HUES48 (cell line): ENCODE results near the gene MUC3A.
"Not testable (repeated sequence)": the region's sequence is repeated elsewhere in the genome, so short reads cannot be mapped to it uniquely, and the experiment has no call there.

ENCODE experiments used
- H3K27ac ChIP-seq: one replicate; pipeline ENCODE4 v1.7.0; 2013; ENCODE audit warnings: low read depth, low read length, inconsistent platforms
- H3K27me3 ChIP-seq: 2 replicates; pipeline ENCODE4 v1.6.1; 2013; ENCODE audit warnings: mild to moderate bottlenecking, low read length; ENCODE audit not compliant: control insufficient read depth, insufficient read depth
- H3K36me3 ChIP-seq: 2 replicates; pipeline ENCODE4 v1.6.1; 2013; ENCODE audit warnings: low read length; ENCODE audit not compliant: control insufficient read depth, insufficient read depth
- H3K4me1 ChIP-seq: 2 replicates; pipeline ENCODE4 v1.6.1; 2013; ENCODE audit warnings: mild to moderate bottlenecking, low read length; ENCODE audit not compliant: control insufficient read depth, insufficient read depth
- H3K4me3 ChIP-seq: 2 replicates; pipeline ENCODE4 v1.5.1; 2013; ENCODE audit warnings: mild to moderate bottlenecking, low read depth, low read length
- H3K9ac ChIP-seq: 2 replicates; pipeline ENCODE4 v1.6.1; 2013; ENCODE audit warnings: mild to moderate bottlenecking, low read depth, low read length, moderate library complexity
- H3K9me3 ChIP-seq: 2 replicates; pipeline ENCODE4 v1.6.1; 2013; ENCODE audit warnings: low read length; ENCODE audit not compliant: control insufficient read depth, insufficient read depth

Gene MUC3A

GRCh38 chr7:100949227-100949932 is at the start of gene MUC3A:
MUC3A (plus strand) TSS chr7:100949534; CDS start chr7:100949625, 91 bp downstream.
- Histone ChIP-seq H3K27ac (no peak within 1 kb of the TSS), H3K9ac (no peak within 1 kb of the TSS), H3K4me1 (peaks cover 31% of the 10 kb centered on the region), H3K4me3 (peak within 1 kb of the TSS; percentile 25; the same call in 1 of the 2 replicates), H3K27me3 (no peaks in the 10 kb centered on the region), H3K9me3 (no peaks in the 10 kb centered on the region), H3K36me3 (no peaks in the 10 kb centered on the region)

DNA sequence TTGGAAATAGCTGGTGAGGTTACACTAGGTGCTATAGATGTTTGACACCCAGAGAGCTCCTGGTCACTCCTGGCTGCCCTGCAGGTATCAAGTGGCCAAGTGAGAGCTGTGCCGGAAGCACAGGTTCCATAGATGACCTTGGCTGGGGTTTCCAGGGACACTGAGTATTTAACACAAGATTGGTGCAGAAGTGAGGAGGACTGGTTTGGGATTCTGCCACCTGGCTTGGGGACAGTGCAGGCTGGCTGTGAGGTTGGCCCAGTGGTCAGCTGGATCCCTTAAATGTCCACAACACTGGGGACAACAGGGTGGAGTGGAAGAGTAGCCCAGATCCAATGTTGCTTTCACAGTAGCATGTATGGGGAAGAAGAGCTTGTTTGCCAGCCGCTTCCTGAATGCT is 48.4 kb upstream of the MUC3A start:
- H3K9me3 ChIP-seq = no peaks in the 10 kb centered on the region
- no peak overlapping the region for H3K9ac ChIP-seq
- no peak overlapping the region for H3K4me3 ChIP-seq
- peaks cover 5% of the 10 kb centered on the region; the same call in 1 of the 2 replicates for H3K4me1 ChIP-seq
- peaks cover 8% of the 10 kb centered on the region for H3K27me3 ChIP-seq
- H3K27ac ChIP-seq = no peak overlapping the region
- H3K36me3 ChIP-seq = no peaks in the 10 kb centered on the region

GRCh38 chr7:100901921-100902332 is 47.4 kb upstream of the MUC3A start:
- Histone ChIP-seq H3K4me3 (no peak overlapping the region), H3K27me3 (no peaks in the 10 kb centered on the region), H3K27ac (no peak overlapping the region), H3K36me3 (no peaks in the 10 kb centered on the region), H3K4me1 (no peaks in the 10 kb centered on the region), H3K9me3 (no peaks in the 10 kb centered on the region), H3K9ac (no peak overlapping the region)

DNA sequence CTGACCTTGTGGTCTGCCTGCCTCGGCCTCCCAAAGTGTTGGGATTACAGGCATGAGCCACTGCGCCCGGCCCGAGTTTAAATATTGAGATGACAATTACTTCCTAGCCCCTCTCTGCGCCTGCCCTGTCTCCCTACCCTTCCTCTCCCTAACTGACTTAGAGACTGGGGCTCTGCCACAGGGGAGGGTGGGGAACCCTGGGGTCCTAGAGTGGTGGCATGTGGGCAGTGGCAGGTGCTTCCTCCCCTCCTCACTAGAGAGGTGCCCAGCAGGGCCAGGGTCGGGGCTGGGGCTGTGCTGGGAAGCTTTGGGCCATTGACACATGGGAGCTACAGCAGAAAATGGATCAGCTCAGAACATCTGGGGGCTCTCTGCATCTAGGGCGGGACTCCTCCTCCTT is 46.7 kb upstream of the MUC3A start:
- Histone ChIP-seq H3K27ac (no peak overlapping the region), H3K27me3 (no peaks in the 10 kb centered on the region), H3K36me3 (no peaks in the 10 kb centered on the region), H3K9ac (no peak overlapping the region), H3K4me3 (no peak overlapping the region), H3K9me3 (no peaks in the 10 kb centered on the region), H3K4me1 (no peaks in the 10 kb centered on the region)

- no peaks in the 10 kb centered on the region for H3K4me1 ChIP-seq
Measured at GRCh38 chr7:100908512-100908911, 40.8 kb upstream of the MUC3A start.

GRCh38 chr7:100910443-100910842 is 38.9 kb upstream of the MUC3A start:
- H3K9ac ChIP-seq, H3K9me3 ChIP-seq, H3K27ac ChIP-seq, H3K4me1 ChIP-seq, H3K27me3 ChIP-seq, H3K4me3 ChIP-seq, H3K36me3 ChIP-seq: not testable (repeated sequence)

More at GRCh38 chr7:100908512-100908911, 40.8 kb upstream of the MUC3A start:
- Histone ChIP-seq H3K9ac (no peak overlapping the region), H3K27ac (no peak overlapping the region), H3K9me3 (no peaks in the 10 kb centered on the region), H3K36me3 (no peaks in the 10 kb centered on the region), H3K4me3 (no peak overlapping the region), H3K27me3 (no peaks in the 10 kb centered on the region)

GRCh38 chr7:100911484-100911883 is 37.9 kb upstream of the MUC3A start:
- Histone ChIP-seq H3K27me3 (no peaks in the 10 kb centered on the region), H3K9ac (no peak overlapping the region), H3K27ac (no peak overlapping the region)

DNA sequence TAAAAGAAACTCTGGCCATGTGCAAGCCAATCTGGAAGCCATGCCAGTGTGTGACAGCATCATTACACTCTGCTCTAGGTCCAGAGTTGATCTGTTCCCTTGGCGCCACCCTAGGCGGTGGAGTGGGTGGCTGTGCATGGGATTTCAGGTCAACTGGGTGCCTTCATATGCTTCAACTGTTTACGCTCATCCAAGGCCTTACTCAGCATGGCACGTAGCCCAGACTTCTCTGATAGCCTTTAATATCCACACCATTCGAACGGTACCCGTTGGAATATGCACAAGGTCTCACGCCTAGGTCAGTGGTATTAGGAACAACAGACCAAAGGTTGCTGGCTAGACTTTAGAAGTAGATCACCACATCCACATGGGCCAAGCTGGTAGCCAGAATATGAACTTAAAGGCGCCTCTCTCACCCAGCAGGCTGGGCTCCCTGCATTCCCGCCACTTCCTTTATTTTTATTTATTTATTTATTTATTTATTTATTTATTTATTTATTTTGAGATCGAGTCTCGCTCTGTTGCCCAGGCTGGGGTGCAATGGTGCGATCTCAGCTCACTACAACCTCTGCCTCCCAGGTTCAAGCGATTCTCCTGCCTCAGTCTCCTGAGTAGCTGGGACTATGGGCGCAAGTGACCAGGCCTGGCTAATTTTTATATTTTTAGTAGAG is 35.0 kb upstream of the MUC3A start:
- no peaks in the 10 kb centered on the region for H3K9me3 ChIP-seq
- H3K4me3 ChIP-seq = no peak overlapping the region
- no peak overlapping the region for H3K27ac ChIP-seq

More at GRCh38 chr7:100911484-100911883, 37.9 kb upstream of the MUC3A start:
- H3K36me3 ChIP-seq = no peaks in the 10 kb centered on the region
- no peak overlapping the region for H3K4me3 ChIP-seq
- H3K9me3 ChIP-seq = no peaks in the 10 kb centered on the region
- H3K4me1 ChIP-seq = no peaks in the 10 kb centered on the region

GRCh38 chr7:100914879-100915447 is 34.4 kb upstream of the MUC3A start:
- Histone ChIP-seq H3K27me3 (no peaks in the 10 kb centered on the region), H3K9me3 (no peaks in the 10 kb centered on the region), H3K27ac (no peak overlapping the region), H3K4me3 (no peak overlapping the region), H3K4me1 (no peaks in the 10 kb centered on the region), H3K36me3 (no peaks in the 10 kb centered on the region), H3K9ac (no peak overlapping the region)

More for the DNA sequence above, 35.0 kb upstream of the MUC3A start:
- Histone ChIP-seq H3K9ac (no peak overlapping the region), H3K4me1 (no peaks in the 10 kb centered on the region), H3K27me3 (no peaks in the 10 kb centered on the region), H3K36me3 (no peaks in the 10 kb centered on the region)

DNA sequence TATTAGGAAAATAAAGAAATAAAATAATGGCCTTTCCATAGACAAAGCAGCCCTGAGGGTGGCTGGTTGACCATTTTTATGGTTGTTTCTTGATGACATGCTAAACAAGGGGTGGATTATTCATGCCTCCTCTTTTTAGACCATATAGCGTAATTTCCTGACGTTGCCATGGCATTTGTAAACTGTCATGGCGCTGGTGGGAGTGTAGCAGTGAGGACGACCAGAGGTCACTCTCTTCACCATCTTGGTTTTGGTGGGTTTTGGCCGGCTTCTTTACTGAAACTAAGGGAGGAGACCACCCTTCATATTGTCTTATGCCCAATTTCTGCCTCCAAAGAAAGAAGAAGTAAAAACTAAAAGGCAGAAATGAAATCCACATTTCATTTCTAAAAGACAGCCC is 30.0 kb upstream of the MUC3A start:
- not testable (repeated sequence) for H3K36me3 ChIP-seq, H3K9ac ChIP-seq, H3K9me3 ChIP-seq, H3K4me1 ChIP-seq, H3K27ac ChIP-seq, H3K27me3 ChIP-seq, H3K4me3 ChIP-seq

GRCh38 chr7:100919779-100920437 is 29.4 kb upstream of the MUC3A start:
- H3K27ac ChIP-seq, H3K9me3 ChIP-seq, H3K36me3 ChIP-seq, H3K4me3 ChIP-seq, H3K27me3 ChIP-seq, H3K4me1 ChIP-seq, H3K9ac ChIP-seq: not testable (repeated sequence)
